Sciatic nerve (tissue), 2 donors: ENCODE measurements around the gene IPO4. TPM values are rescaled to one million over a fixed set of nuclear protein-coding genes. Genes with fewer than 3 reads are reported as not detected.
"Not testable (repeated sequence)": the region's sequence is repeated elsewhere in the genome, so short reads cannot be mapped to it uniquely, and the experiment has no call there.

Experiments used
- ATAC-seq: fragments of 200-7000 bp; cut with Tn5 transposase; one replicate; pipeline ENCODE4 v1.9.1; 2020; ENCODE audit warnings: mild to moderate bottlenecking, moderate library complexity
- DNase-seq: peaks from one replicate; pipeline ENCODE4 v3.0.0-alpha.2; 2020; ENCODE audit warnings: low spot score
- intact Hi-C: fragments of 100-400 bp; cut with DNase I; formaldehyde crosslinking; loops from one replicate; pipeline ENCODE4 v1.14.2; 2022
- total RNA-seq: library from RNA; stranded (reverse); fragmentation: NEBNext Ultra II Directional; extraction: Animal tissue kit (Norgen Biotek cat#: 25700); gene quantifications from one replicate; pipeline ENCODE4 v1.2.1, GENCODE V29; 2021
- donor health status: DM: no; HTN: no; CAD: no.
- donor health status: DM: no; HTN: no; CAD: no.

Gene IPO4
- total RNA-seq, 1 donor from 2014 or later: 17.7 TPM

DNA sequence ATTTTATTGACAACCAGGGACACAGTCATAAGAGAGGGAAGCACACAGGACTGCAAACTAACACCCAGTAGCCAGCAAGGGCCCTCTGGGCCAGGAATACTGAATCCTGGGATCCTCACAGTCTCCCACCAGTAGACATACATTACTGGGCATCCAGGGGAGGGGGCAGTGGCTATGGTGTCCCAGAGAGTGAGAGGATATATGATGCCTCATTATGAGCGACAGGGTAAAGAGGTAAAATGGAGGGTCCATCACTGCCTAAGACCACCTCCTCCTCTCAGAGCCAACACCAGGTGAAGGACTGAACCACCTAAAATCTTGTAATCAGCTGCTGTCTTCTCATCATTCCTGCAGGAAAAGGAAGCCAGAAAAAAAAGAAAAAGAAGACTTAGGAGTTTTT lies 28.3 kb upstream of the IPO4 start:
- ATAC-seq, intact Hi-C loops, DNase-seq: not testable (repeated sequence)

DNA sequence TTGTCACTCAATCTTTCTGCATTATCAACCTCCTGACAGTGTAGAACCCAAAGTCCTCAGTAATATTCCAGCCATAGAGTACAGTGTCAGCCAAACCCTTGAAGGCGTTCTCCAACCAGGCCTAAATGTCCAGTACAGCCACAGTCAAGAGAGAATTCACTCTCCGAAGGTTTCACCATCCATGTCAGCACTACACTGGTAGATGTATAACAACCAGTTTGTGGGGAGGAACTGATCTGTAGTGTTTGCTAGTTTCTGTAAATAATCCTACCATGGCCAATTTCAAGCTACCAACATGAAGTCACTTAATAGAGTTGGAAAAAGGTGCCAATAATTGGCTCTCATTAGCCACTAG lies 27.7 kb upstream of the IPO4 start:
- DNase-seq (no peak), ATAC-seq (no peak)
- intact Hi-C loops: no loop called here

DNA sequence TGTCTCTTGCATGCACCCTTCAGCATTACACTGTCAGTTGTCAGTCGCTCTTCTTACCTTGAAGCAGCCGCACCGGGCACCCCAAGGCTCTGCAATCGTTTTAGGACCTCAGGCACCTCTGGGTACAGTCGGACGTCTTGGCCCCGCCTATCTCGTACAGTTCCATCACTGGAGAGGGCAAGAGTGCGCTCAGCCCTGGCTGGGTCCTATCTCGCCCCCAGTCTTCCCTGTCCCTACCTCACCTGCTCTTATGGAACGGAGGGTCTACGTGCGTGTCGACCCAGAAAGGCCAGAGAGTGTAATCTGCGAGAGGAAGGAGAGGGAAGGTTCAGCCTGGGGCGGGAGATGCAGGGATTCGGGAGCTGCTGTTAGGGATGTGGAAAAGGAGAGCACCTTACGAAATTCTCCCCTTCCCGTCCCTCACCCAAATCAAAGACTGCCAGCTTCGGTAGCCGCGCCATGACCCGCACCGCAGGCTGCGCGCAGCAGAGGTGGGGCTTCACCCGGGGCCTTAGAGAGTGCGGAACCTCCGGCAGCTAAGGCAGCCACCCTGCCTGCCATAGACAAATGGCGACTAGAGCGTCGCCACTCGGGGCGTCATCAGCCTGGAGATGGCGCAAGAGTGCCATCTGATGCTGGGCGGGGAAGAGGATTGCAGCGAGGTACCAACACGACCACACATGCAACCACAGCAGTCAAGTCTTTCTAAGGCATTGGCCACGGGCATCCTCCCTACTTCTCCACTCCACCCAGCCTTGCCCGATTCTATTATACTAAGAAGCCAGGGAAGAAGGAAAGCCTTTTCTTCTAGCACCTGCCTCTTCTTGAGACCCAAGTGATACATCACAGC lies 27.1 kb upstream of the IPO4 start, which contains the start of gene MDP1:
Gene MDP1, minus strand, starts transcription at position 572 of the 850 bp plus-strand sequence. Its CDS starts 111 bp downstream, at position 461.
- DNase-seq: peak; percentile 90
- intact Hi-C loops: no loop called here
- ATAC-seq: peak; percentile 88

DNA sequence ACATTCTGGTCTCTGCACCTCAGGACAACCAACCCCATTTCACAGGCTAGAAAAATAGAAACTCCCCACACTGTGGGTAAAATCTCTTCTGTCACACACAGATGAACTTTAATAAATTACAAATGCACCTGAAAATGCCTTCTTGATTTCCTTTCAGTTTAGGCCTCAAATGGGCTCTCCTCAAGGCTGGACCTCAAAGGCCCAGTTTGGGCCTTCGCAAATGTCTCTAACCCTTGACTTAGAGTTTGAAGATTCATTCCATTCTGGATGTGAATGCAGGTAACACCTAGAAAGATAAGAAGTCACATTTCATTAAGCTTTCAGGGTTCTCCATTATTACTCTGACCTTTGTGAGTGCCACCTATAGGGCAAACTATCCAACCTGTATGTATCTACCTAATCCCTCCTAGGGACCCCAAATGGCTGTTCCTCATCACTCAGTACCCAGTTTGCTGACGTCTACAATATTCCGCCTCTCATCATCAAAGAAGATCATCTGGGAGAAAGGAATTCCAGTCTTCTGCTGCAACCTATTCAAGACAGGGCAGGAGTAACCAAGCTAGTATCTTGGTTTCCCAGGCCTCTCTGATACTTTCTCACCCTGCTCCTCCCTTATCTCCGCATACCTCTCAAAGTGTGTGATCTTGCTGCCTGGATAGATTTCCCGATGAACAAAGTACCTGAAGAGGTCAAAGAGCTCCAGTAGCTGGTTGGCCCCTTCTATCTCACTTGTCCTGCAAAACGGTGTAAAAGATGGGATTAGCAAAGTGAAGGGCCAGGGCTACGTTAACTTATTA lies 25.4 kb upstream of the IPO4 start:
- DNase-seq (no peak), ATAC-seq (no peak)
- intact Hi-C loops: no loop called here

DNA sequence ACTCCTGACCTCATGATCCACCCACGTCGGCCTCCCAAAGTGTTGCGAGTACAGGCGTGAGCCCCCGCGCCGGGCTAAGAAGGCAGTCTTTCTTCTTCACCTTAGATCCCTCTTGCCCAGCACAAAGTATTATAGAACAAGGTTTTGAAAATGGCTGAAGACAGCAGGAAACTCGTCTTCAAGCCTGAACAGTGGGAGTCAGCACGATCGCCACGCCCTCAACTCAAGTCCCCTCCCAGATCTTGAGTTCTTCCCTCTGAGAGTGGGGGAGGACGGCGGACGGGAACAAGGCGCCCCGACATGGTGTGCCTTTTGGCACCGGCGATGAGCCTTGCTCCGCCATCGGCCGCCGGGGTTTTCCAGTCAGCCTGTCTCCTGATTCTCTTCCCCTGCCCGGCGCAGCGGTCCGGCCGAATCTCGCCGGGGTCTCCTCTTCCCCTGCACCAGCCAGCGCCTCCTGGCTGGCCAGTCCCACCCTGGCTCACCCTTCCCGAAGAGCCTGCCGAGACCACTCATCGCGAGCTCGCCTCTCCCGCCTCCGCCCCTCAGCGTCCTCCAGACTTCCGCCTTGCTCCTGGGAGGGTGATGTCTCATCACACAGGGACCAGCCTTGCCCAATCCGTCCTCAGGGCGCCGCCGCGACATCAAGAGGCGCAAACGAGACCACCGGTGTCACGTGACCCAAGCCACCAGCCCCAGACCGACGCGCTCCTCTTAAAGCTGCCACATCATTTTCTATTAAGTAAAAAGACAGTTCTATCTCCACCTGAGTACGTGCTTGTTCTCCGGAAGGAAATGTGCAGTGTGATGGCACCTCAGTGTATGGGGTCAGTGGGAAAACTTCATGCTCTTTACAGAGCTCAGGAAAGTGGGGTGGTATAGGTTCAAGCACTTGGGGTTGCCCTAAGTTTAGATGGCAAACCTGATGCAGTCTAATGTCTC lies 24.6 kb upstream of the IPO4 start, which contains the start of gene CHMP4A:
Gene CHMP4A, minus strand, starts transcription at position 565 of the 942 bp plus-strand sequence. Its CDS starts 49 bp downstream, at position 516.
- intact Hi-C loops: no loop called here
- peak; percentile 95 for DNase-seq
- peak; percentile 95 for ATAC-seq

DNA sequence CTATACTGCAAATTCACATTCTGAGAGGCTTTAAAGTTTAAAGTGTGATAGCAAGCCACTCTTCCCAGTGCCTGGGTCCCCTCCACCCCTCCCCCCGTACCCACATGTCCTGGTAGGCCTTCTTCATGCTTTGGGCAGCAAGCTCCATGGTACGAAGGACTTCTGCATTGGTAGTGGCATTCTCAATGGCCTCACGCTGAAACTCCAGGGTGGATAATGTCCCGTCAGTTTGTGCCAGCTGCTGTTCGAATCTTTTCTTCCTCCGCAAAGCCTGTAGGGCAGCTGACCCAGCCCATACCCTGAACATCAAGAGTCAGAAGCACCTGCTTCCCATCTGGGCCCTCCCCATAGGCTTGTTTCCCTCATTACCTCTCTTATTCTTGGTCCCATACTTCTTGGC lies 22.7 kb upstream of the IPO4 start:
- intact Hi-C loops: no loop called here
- ATAC-seq (no peak), DNase-seq (no peak)

DNA sequence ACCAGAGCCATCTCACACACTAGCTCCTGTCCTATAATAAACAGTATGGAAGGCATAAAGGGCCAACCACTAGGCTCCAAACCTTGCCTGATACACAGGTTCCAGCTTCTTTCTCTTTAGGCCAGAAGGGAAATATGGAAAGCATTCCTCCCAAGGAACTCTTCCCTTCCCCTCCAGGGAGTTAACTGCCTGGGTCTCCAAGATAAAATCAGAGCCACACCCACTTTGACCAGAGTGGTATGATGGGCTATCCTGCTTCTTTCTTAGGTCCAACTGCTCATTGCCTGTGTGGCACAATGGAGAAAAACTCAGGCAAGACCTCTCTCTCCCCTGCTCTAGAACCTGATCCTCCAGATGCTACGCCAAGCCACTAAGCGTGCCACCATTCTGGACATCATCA lies 19.0 kb upstream of the IPO4 start:
- DNase-seq (no peak), ATAC-seq (no peak)
- intact Hi-C loops: no loop called here

DNA sequence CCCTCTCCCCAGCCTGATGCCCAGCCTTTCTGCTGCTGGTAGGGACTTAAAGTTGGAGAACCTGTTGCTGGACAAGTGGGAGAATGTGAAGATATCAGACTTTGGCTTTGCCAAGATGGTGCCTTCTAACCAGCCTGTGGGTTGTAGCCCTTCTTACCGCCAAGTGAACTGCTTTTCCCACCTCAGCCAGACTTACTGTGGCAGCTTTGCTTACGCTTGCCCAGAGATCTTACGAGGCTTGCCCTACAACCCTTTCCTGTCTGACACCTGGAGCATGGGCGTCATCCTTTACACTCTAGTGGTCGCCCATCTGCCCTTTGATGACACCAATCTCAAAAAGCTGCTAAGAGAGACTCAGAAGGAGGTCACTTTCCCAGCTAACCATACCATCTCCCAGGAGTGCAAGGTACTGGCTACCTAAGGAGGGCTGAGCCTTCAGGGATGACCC lies 18.5 kb upstream of the IPO4 start:
- DNase-seq (no peak), ATAC-seq (no peak)
- intact Hi-C loops: no loop called here

DNA sequence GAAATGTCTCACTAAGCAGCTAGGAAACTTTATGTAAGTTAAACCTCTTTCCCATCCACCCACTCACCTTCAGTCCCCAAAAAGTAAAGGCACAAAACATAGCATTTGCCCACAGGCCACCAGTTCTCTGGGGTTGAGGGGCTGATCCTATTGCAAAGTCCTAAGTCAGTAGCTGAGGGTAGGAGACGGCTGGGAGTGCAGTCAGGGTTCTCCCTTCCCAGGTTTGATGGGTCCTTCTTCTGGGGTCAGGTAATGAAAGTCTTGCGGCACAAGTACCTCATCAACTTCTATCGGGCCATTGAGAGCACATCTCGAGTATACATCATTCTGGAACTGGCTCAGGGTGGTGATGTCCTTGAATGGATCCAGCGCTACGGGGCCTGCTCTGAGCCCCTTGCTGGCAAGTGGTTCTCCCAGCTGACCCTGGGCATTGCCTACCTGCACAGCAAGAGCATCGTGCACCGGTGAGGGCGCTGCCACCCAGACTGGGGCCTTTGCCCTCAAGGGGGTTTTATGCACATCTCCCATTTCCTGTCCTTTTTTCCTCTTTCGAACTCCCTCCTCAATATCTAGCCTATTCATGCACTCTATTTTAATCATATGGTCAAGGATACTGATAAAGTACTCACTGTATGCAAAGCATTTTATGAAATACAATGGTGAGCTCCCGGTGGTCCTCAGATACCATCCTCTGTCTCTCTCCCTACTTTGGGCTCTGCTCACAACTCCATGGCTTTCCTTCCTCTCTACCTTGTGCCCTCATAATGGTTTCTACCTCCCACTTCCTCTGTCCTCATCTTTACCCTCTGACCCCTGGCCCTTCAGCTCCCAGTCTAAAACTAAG lies 17.9 kb upstream of the IPO4 start:
- DNase-seq: no peak
- no peak for ATAC-seq

DNA sequence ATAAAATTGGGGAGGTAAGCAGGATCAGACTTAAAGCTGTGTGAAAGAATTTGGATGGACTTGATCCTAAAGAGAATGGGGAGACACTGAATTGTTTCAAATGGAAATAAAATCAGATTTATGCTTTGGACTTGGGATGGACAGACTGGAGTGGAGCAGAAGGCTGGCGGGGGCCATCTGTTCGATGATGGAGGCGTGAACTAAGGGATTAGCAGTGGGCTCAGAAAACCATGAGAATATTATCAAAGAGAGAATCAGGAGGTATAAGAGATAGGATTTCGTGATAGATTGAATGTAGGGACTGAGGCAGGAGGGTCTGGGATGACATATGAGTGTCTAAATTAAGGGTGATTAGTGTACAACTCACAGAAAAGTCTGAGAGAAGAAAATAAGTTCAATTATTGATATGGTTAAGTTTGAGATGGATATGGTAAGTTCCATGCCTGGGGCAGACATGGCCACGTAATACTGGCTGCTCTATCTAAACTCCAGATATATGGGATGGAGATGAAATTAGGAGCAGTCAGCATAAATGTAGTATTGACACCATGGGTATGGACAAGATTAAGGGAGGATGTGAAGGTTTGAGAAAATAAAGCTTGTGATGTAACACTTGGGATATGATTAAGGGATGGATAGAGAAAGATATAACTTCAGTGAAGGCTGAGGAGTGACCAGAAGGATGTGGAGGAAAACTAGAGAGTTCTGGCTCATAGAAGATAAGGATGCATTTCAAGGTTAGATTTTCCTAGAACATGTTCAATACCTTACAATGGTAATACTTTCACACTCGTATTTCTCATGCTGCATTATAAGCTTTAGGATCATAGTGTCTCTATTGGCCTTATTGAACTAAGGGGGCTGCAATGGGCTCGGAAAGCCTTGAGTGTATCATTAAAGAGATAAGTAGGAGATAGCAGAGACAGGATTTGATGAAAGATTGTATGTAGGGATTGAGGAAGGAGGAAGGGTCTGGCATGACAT lies 15.8 kb upstream of the IPO4 start:
- DNase-seq (no peak), ATAC-seq (no peak)
- intact Hi-C loops: no loop called here

More for the DNA sequence above, 17.9 kb upstream of the IPO4 start:
- intact Hi-C loops: no loop called here

DNA sequence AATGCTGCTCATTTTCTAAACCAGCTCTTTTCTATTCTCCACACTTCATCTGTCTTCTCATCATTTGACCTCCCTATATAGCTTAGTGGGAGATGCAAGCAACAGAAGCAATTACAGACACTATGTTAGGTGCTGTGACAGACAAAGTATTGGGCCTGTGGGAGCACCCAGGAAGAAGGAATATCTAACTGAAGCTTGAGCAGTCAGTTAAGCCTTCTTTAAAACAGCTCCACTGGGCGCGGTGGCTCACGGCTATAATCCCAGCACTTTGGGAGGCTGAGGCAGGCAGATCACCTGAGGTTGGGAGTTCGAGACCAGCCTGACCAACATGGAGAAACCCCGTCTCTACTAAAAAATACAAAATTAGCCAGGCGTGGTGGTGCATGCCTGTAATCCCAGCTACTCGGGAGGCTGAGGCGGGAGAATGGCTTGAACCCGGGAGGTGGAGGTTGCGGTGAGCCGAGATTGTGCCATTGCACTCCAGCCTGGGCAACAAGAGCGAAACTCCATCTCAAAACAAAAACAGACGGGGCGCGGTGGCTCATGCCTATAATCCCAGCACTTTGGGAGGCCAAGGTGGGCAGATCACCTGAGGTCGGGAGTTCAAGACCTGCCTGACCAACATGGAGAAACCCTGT lies 14.8 kb upstream of the IPO4 start:
- DNase-seq, ATAC-seq, intact Hi-C loops: not testable (repeated sequence)

DNA sequence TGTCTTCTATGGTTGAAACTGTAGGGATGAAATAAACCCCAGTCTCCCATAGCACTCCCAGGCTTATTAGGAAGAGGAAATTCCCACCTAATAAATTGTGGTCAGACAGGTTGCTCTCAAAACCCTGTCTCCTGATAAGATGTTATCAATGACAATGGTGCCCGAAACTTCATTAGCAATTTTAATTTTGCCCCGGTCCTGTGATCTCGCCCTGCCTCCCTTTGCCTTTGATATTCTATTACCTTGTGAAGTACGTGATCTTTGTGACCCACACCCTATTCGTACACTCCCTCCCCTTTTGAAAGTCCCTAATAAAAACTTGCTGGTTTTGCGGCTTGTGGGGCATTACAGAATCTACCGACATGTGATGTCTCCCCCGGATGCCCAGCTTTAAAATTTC lies 13.9 kb upstream of the IPO4 start:
- ATAC-seq, intact Hi-C loops, DNase-seq: not testable (repeated sequence)

DNA sequence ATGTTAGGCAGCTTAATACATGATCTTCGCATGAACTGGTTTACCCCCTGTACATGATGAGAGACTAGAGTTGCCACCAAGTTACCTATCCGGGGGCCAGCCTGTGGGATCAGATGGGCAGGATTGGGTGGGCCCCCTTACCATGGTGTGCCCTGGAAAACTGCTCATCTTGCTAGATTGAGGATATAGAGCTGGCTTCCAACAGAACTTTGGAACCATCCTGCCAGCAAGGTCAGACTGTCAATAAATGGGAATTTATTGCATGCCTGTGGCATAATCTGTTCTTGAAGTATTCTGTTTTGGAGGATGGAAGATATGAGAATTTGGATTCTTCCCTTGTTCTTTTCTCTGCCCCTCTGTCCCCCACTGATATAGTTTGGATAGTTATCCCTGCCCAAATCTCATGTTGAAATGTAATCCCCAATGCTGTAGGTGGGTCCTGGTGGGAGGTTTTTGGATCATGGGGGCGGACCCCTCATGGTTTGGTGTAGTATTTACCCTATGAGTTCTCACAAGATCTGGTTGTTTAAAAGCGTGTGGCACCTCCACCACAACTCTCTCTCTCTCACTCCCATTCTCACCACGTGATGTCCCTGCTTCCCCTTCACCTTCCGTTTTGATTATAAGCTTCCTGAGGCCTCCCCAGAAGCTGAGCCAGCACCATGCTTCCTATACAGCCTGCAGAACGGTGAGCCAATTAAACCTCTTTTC lies 10.4 kb upstream of the IPO4 start:
- intact Hi-C loops: no loop called here
- DNase-seq (no peak), ATAC-seq (no peak)

DNA sequence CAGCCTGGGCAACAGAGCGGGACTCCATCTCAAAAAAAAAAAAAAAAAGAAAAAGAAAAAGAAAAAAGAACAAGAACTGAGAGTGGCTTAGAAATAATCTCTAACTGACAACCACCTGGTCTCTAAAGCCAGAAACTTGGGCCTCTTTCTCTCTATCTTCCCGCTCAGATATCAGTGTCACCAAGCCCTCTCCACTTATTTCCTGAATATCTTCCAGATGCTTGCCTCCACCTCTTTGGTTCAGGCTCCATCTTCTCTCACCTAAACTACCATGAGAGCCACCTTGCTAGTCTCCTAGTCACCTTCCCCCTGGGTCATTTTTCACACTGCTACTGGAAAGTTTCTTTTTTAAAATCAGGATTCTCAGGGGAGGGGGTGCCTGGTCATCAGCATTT lies 8.4 kb upstream of the IPO4 start:
- intact Hi-C loops: no loop called here
- ATAC-seq (no peak), DNase-seq (no peak)

DNA sequence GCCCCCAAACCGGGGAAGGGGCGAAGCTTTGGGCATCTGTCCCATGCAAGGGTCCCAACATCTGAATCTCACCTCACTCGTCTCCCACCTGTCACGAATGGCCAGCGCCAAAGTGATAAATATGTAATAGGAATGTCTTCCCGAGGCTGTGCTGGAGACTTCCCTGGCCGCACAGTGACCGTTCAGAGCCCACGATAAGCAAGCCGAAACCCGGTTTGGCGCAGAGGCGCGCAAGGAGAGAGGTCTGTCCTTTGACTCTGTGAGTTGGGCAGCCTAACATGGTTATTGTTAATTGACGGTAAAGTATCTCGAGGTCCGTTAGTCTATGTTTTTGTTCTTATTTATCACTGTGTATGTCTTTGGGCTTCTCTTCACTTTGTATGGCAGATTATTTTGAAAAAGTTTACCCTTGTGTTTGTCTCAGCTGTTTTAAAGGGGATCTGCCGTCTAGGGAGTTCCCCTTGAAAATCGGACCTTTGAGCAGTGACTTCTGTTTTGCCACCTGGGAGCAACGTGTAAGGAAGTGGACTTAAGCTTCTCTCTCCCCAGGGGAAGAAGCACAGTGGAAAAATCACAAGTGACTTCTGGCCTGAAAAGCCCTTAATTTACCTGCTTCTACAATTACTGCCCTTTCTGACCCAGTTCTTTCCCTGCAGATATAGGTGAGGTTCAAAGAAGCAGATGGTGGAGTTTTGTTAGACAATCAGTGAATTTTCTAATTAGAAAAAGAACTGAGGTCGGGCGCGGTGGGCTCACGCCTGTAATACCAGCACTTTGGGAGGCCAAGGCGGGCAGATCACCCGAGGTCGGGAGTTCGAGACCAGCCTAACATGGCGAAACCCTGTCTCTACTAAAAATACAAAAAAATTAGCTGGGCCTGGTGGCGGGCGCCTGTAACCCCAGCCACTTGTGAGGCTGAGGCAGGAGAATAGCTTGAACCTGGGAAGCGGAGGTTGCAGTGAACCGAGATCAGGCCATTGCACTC lies 7.7 kb upstream of the IPO4 start:
- peak; percentile 54 for ATAC-seq
- DNase-seq: no peak
- intact Hi-C loops: no loop called here
